GM19468 (cell line): ENCODE results near the gene SERP1.

Experiments used
- ATAC-seq: cut with Tn5 transposase; IDR thresholded peaks from one replicate; pipeline ENCODE4 v1.9.1; 2021; ENCODE audit warnings: mild to moderate bottlenecking, moderate library complexity, moderate number of reproducible peaks; ENCODE audit not compliant: unreplicated experiment; ENCODE audit errors: extremely low read depth

SERP1 gene

GRCh38 chr3:150495149-150495548, 51.1 kb downstream of the SERP1 start:
- no peak for ATAC-seq

GRCh38 chr3:150494411-150494977, 51.8 kb downstream of the SERP1 start:
- no peak for ATAC-seq
